HG03175 (cell line): ENCODE measurements around the gene SAMD5.
"Not testable (repeated sequence)": the region's sequence is repeated elsewhere in the genome, so short reads cannot be mapped to it uniquely, and the experiment has no call there.

Source experiments
- ATAC-seq: cut with Tn5 transposase; IDR thresholded peaks from one replicate; pipeline ENCODE4 v1.9.1; 2021; ENCODE audit warnings: mild to moderate bottlenecking, moderate library complexity; ENCODE audit not compliant: unreplicated experiment

The SAMD5 gene

GRCh38 chr6:147527197-147527596 lies 18.7 kb downstream of the SAMD5 start:
- no peak for ATAC-seq

GRCh38 chr6:147528511-147529145 lies 20.1 kb downstream of the SAMD5 start:
- no peak for ATAC-seq

GRCh38 chr6:147530132-147531060 lies 21.9 kb downstream of the SAMD5 start:
- ATAC-seq, result peak; percentile 62

GRCh38 chr6:147531321-147531720 lies 22.8 kb downstream of the SAMD5 start:
- ATAC-seq, result no peak

GRCh38 chr6:147534116-147534860 lies 25.8 kb downstream of the SAMD5 start:
- ATAC-seq, result no peak

- no peak for ATAC-seq
Measured at GRCh38 chr6:147538821-147539220, 30.3 kb downstream of the SAMD5 start.

GRCh38 chr6:147540075-147540474 lies 31.6 kb downstream of the SAMD5 start:
- no peak for ATAC-seq

GRCh38 chr6:147542436-147542835 lies 33.9 kb downstream of the SAMD5 start:
- ATAC-seq, result not testable (repeated sequence)

- no peak for ATAC-seq
Measured at GRCh38 chr6:147544420-147544819, 35.9 kb downstream of the SAMD5 start.

GRCh38 chr6:147546501-147547368 lies 38.2 kb downstream of the SAMD5 start:
- no peak for ATAC-seq

GRCh38 chr6:147547369-147547902 lies 38.9 kb downstream of the SAMD5 start:
- no peak for ATAC-seq

- no peak for ATAC-seq
Measured at GRCh38 chr6:147548921-147549475, 40.5 kb downstream of the SAMD5 start.

- no peak for ATAC-seq
Measured at GRCh38 chr6:147549531-147549930, 41.0 kb downstream of the SAMD5 start.

- ATAC-seq, result no peak
Measured at GRCh38 chr6:147551976-147552375, 43.5 kb downstream of the SAMD5 start.

GRCh38 chr6:147553099-147553498 lies 44.6 kb downstream of the SAMD5 start:
- ATAC-seq, result no peak

- no peak for ATAC-seq
Measured at GRCh38 chr6:147554281-147554680, 45.8 kb downstream of the SAMD5 start.

GRCh38 chr6:147559006-147559405 lies 50.5 kb downstream of the SAMD5 start:
- no peak for ATAC-seq

- no peak for ATAC-seq
Measured at GRCh38 chr6:147560670-147561069, 52.2 kb downstream of the SAMD5 start.

- no peak for ATAC-seq
Measured at GRCh38 chr6:147561726-147562125, 53.2 kb downstream of the SAMD5 start.

GRCh38 chr6:147563472-147563871 lies 55.0 kb downstream of the SAMD5 start:
- no peak for ATAC-seq
